HEK293 (cell line): Measurements from ENCODE around the gene CMPK1.

Source experiments
- CTCF ChIA-PET: fragments of 350-600 bp; formaldehyde crosslinking; extraction: SDS; loops from one replicate; lab custom pipeline; 2021; ENCODE audit warnings: antibody characterized with exemption; lab: Yijun Ruan, JAX
- POLR2A ChIA-PET: fragments of 300-600 bp; formaldehyde crosslinking; extraction: SDS; loops from one replicate; lab custom pipeline; 2020; ENCODE audit warnings: antibody characterized with exemption, inconsistent platforms; lab: Yijun Ruan, JAX
- H3K27ac ChIP-seq: fragments of 200-500 bp; sonication (Bioruptor generic); 2 replicates; pipeline ENCODE4 v1.5.1; 2014; ENCODE audit warnings: low read depth, low read length, control low read depth, inconsistent platforms; ENCODE audit errors: extremely low read depth
- H3K36me3 ChIP-seq, 2 experiments: fragments of 200-500 bp in 1 of 2; sonication (Bioruptor generic) in 1 of 2; 1 replicate in 1 of 2; 2 replicates in 1 of 2; pipeline ENCODE4 v1.5.1; 2014 to 2017; ENCODE audit warnings: inconsistent platforms in 2 of 2, low read length in 2 of 2; ENCODE audit not compliant: control insufficient read depth in 2 of 2, insufficient read depth in 1 of 2
- H3K4me1 ChIP-seq: fragments of 200-500 bp; sonication (Bioruptor generic); 2 replicates; pipeline ENCODE4 v1.5.1; 2014; ENCODE audit warnings: mild to moderate bottlenecking, low read length, inconsistent platforms; ENCODE audit not compliant: control insufficient read depth, insufficient read depth
- H3K4me3 ChIP-seq: 2 replicates; pipeline ENCODE4 v1.5.1; 2011; ENCODE audit warnings: low read depth, mild to moderate bottlenecking, control low read depth, low read length, moderate library complexity
- H3K9me3 ChIP-seq: fragments of 200-500 bp; sonication (Bioruptor generic); 2 replicates; pipeline ENCODE4 v1.5.1; 2014; ENCODE audit warnings: low read depth, low read length, inconsistent platforms; ENCODE audit not compliant: control insufficient read depth, insufficient read depth
- BCL11B ChIP-seq: fragments of 450-650 bp; formaldehyde crosslinking; IDR thresholded peaks from 2 replicates; pipeline ENCODE4 v1.5.1; 2016; ENCODE audit warnings: low read depth, missing biosample characterization, missing genetic modification characterization
- GFI1B ChIP-seq: fragments of 450-650 bp; formaldehyde crosslinking; IDR thresholded peaks from 2 replicates; pipeline ENCODE4 v1.5.1; 2016; ENCODE audit warnings: missing biosample characterization, missing genetic modification characterization
- OVOL3 ChIP-seq: fragments of 450-650 bp; formaldehyde crosslinking; IDR thresholded peaks from 2 replicates; pipeline ENCODE4 v1.5.1; 2016; ENCODE audit warnings: missing biosample characterization, missing genetic modification characterization
- PRDM10 ChIP-seq: fragments of 450-650 bp; formaldehyde crosslinking; IDR thresholded peaks from 2 replicates; pipeline ENCODE4 v1.5.1; 2016; ENCODE audit warnings: missing biosample characterization, missing genetic modification characterization
- REPIN1 ChIP-seq: fragments of 450-650 bp; formaldehyde crosslinking; IDR thresholded peaks from 2 replicates; pipeline ENCODE4 v1.5.1; 2017; ENCODE audit warnings: missing biosample characterization, missing genetic modification characterization, low read depth
- REST ChIP-seq: fragments of 450-650 bp; formaldehyde crosslinking; IDR thresholded peaks from 2 replicates; pipeline ENCODE4 v1.5.1; 2016; ENCODE audit warnings: missing biosample characterization, missing genetic modification characterization
- SALL2 ChIP-seq: fragments of 450-650 bp; formaldehyde crosslinking; IDR thresholded peaks from 2 replicates; pipeline ENCODE4 v1.5.0; 2017; ENCODE audit warnings: missing biosample characterization, mild to moderate bottlenecking, missing genetic modification characterization, borderline replicate concordance
- SP3 ChIP-seq: fragments of 450-650 bp; formaldehyde crosslinking; IDR thresholded peaks from 2 replicates; pipeline ENCODE4 v1.5.1; 2016; ENCODE audit warnings: missing biosample characterization, missing genetic modification characterization
- ZBTB26 ChIP-seq: fragments of 450-650 bp; formaldehyde crosslinking; optimal IDR thresholded peaks from 2 replicates; pipeline ENCODE3; 2016; ENCODE audit warnings: missing biosample characterization, mild to moderate bottlenecking, missing genetic modification characterization
- ZBTB7A ChIP-seq: fragments of 450-650 bp; formaldehyde crosslinking; IDR thresholded peaks from 2 replicates; pipeline ENCODE4 v1.5.1; 2016; ENCODE audit warnings: low read depth, missing biosample characterization, missing genetic modification characterization
- ZFP41 ChIP-seq: fragments of 450-650 bp; formaldehyde crosslinking; IDR thresholded peaks from 2 replicates; pipeline ENCODE4 v1.5.1; 2016; ENCODE audit warnings: missing biosample characterization, missing genetic modification characterization, borderline replicate concordance
- ZNF174 ChIP-seq: fragments of 450-650 bp; formaldehyde crosslinking; IDR thresholded peaks from 2 replicates; pipeline ENCODE4 v1.5.0; 2017; ENCODE audit warnings: missing biosample characterization, mild to moderate bottlenecking, missing genetic modification characterization
- ZNF221 ChIP-seq: fragments of 450-650 bp; formaldehyde crosslinking; IDR thresholded peaks from 2 replicates; pipeline ENCODE4 v1.5.1; 2017; ENCODE audit warnings: missing biosample characterization, missing genetic modification characterization, borderline replicate concordance
- ZNF366 ChIP-seq: fragments of 450-650 bp; formaldehyde crosslinking; conservative IDR thresholded peaks from 2 replicates; pipeline ENCODE4 v1.5.1; 2016; ENCODE audit warnings: missing biosample characterization, missing genetic modification characterization
- ZNF391 ChIP-seq: fragments of 450-650 bp; formaldehyde crosslinking; IDR thresholded peaks from 2 replicates; pipeline ENCODE4 v1.5.1; 2016; ENCODE audit warnings: low read depth, missing biosample characterization, missing genetic modification characterization, borderline replicate concordance
- ZNF423 ChIP-seq: fragments of 450-650 bp; formaldehyde crosslinking; IDR thresholded peaks from 2 replicates; pipeline ENCODE4 v1.5.1; 2016; ENCODE audit warnings: missing biosample characterization, missing genetic modification characterization
- ZNF548 ChIP-seq: fragments of 450-650 bp; formaldehyde crosslinking; IDR thresholded peaks from 2 replicates; pipeline ENCODE4 v1.5.1; 2016; ENCODE audit warnings: missing biosample characterization, missing genetic modification characterization
- ZNF571 ChIP-seq: fragments of 450-650 bp; formaldehyde crosslinking; IDR thresholded peaks from 2 replicates; pipeline ENCODE4 v1.5.0; 2017; ENCODE audit warnings: missing biosample characterization, missing genetic modification characterization
- ZNF585B ChIP-seq: fragments of 450-650 bp; formaldehyde crosslinking; IDR thresholded peaks from 2 replicates; pipeline ENCODE4 v1.5.1; 2016; ENCODE audit warnings: missing biosample characterization, missing genetic modification characterization
- ZNF596 ChIP-seq: fragments of 450-650 bp; IDR thresholded peaks from 2 replicates; pipeline ENCODE4 v1.5.0; 2018; ENCODE audit warnings: missing biosample characterization, mild to moderate bottlenecking, missing genetic modification characterization, moderate library complexity
- ZNF692 ChIP-seq: fragments of 450-650 bp; formaldehyde crosslinking; IDR thresholded peaks from 2 replicates; pipeline ENCODE4 v1.5.1; 2016; ENCODE audit warnings: missing biosample characterization, missing genetic modification characterization
- ZSCAN30 ChIP-seq: fragments of 450-650 bp; IDR thresholded peaks from 2 replicates; pipeline ENCODE4 v1.5.1; 2018; ENCODE audit warnings: missing biosample characterization, mild to moderate bottlenecking, missing genetic modification characterization, moderate library complexity

The CMPK1 gene

GRCh38 chr1:47405697-47406096 is 72.1 kb downstream of the CMPK1 start:
- no peaks in the 10 kb centered on the region for H3K36me3 ChIP-seq
- no peak for TF ChIP-seq ZNF391 (tag by site-specific recombination)
- no peak for TF ChIP-seq ZBTB7A (tag by site-specific recombination)
- no peak for TF ChIP-seq OVOL3 (tag by site-specific recombination)
- TF ChIP-seq BCL11B (tag by site-specific recombination) = no peak
- TF ChIP-seq REPIN1 (tag by site-specific recombination) = no peak
- TF ChIP-seq ZSCAN30 (tag by site-specific recombination) = no peak
- no peak for TF ChIP-seq SALL2
- TF ChIP-seq ZNF221 (tag by site-specific recombination) = no peak
- no peak for TF ChIP-seq ZBTB26
- no peak for TF ChIP-seq PRDM10 (tag by site-specific recombination)
- TF ChIP-seq ZNF571 (tag by site-specific recombination) = no peak
- no peak for TF ChIP-seq ZNF174 (tag by site-specific recombination)
- TF ChIP-seq, all 188 proteins: peak for 0
- Histone ChIP-seq H3K27ac (no peak overlapping the region), H3K9me3 (no peaks in the 10 kb centered on the region), H3K4me3 (no peak overlapping the region), H3K4me1 (no peaks in the 10 kb centered on the region)
- POLR2A ChIA-PET = no interaction called here
- CTCF ChIA-PET = interaction anchor here (0.7 to 1.2 kb wide), 3 partner anchors 12 to 32 kb away, joined by 3 to 5 read pairs (median 3); partner anchors contain the start of gene FOXD2

GRCh38 chr1:47406966-47407365 is 73.4 kb downstream of the CMPK1 start:
- TF ChIP-seq GFI1B (tag by site-specific recombination) = no peak
- no peak for TF ChIP-seq ZNF423 (tag by site-specific recombination)
- ChIA-PET POLR2A (no interaction called here), CTCF (interaction anchor here (1.0 to 3.5 kb wide), 3 partner anchors 18 to 31 kb away, joined by 3 to 22 read pairs (median 3); partner anchors contain the start of gene FOXD2)
- H3K36me3 ChIP-seq = no peaks in the 10 kb centered on the region
- H3K4me1 ChIP-seq = no peaks in the 10 kb centered on the region
- H3K27ac ChIP-seq = no peak overlapping the region
- no peaks in the 10 kb centered on the region for H3K9me3 ChIP-seq
- no peak overlapping the region for H3K4me3 ChIP-seq

- Histone ChIP-seq H3K36me3 (no peaks in the 10 kb centered on the region), H3K27ac (no peak overlapping the region), H3K4me1 (no peaks in the 10 kb centered on the region), H3K9me3 (no peaks in the 10 kb centered on the region), H3K4me3 (no peak overlapping the region)
- ChIA-PET CTCF (interaction anchor here (0.9 to 3.5 kb wide), 6 partner anchors 19 to 350 kb away, joined by 3 to 22 read pairs (median 3); partner anchors contain the start of gene FOXD2), POLR2A (interaction anchor here (1.1 kb wide), 1 partner anchor 29 kb away, joined by 3 read pairs; no protein-coding TSS in a partner anchor)
- TF ChIP-seq ZFP41 (tag by site-specific recombination) = no peak
- no peak for TF ChIP-seq ZNF548 (tag by site-specific recombination)
- TF ChIP-seq SP3 (tag by site-specific recombination) = no peak
- TF ChIP-seq ZNF366 (tag by site-specific recombination) = no peak
- no peak for TF ChIP-seq ZNF596 (tag by site-specific recombination)
- TF ChIP-seq REST (tag by site-specific recombination) = no peak
- TF ChIP-seq ZNF585B (tag by site-specific recombination) = no peak
- TF ChIP-seq ZNF174 (tag by site-specific recombination) = no peak
- TF ChIP-seq ZNF692 (tag by site-specific recombination) = no peak
- TF ChIP-seq OVOL3 (tag by site-specific recombination) = no peak
Observed at GRCh38 chr1:47407481-47407880, 73.9 kb downstream of the CMPK1 start.
